ENCODE measurements around the gene ENDOV.

ENDOV gene

DNA sequence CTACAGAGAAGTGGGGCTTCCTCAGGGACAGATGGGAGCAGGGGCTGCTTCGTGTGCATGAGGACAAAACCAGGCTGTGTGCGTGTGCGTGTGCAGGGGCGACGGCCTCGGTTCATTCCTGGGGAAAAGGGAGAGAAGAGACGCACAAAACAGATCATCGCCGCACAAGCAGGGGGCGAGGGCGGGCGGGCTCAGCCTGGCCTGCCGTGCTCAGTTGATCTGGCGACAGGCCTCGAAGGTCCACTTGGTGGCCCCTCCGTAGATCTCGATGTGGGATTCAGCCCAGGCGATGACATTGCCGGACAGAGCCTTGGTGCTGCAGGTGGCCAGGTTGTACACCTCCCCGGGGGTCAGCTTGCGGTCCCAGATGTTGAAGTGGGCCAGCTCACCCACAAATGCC is 55.6 kb downstream of the ENDOV start:
- no peak for DNase-seq

DNA sequence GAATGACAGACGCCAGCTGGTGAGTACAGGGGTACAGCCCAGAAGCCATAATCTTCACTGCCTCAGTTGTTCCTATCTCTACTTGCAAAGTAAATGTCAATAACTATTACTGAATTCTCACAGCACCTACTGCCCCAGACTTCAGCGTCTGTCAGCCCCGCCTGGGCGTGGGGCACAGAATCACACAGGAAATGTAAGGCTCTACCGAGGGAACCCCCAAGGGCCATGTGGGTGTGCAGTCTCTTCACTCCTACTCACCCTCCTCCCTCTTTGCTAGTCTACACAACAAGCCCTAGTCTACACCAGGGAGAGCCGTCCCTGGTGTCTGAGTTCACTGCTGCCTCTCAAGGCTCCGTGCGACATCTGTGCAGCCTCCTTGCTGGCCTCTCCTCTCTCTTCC is 57.0 kb downstream of the ENDOV start:
- DNase-seq: no peak

DNA sequence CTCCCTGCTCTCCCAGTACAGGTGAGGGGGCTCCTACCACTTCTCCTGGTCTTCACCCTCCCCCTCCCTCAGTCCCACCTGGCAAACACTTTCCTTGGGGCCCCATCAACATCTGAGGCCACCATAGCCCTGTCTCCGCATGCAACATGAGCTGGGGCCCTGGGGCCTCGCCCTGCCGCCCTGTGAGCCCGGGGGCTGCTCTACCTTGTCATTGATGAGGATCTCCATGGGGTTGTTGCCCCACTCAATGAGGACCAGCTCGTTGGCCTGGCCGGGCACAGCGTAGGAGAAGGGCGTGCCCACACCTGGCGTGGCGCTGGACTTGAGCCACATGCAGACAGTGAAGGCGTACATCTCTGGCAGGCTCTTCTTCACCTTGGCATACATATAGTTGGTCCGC is 58.0 kb downstream of the ENDOV start:
- DNase-seq: no peak

DNA sequence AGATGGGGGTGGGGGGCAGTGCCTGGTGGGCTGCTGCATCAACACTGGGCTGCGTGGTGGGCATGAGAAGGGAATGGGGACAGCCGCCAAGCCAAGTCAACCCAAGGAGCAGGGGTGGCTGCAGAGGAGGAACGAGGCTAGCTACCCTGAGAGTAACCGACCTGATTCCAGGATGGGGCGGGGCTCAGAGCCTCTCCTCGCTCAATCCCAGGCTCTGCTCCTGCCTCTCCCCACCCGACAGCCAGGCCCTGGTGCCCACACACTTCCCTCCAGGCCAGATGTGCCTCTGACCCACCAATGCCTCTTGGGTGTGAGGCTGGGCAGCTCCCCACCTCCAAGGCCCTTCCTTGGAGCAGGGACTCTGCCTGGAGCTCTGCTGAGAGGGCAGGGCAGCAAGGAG is 58.7 kb downstream of the ENDOV start:
- DNase-seq: no peak

DNA sequence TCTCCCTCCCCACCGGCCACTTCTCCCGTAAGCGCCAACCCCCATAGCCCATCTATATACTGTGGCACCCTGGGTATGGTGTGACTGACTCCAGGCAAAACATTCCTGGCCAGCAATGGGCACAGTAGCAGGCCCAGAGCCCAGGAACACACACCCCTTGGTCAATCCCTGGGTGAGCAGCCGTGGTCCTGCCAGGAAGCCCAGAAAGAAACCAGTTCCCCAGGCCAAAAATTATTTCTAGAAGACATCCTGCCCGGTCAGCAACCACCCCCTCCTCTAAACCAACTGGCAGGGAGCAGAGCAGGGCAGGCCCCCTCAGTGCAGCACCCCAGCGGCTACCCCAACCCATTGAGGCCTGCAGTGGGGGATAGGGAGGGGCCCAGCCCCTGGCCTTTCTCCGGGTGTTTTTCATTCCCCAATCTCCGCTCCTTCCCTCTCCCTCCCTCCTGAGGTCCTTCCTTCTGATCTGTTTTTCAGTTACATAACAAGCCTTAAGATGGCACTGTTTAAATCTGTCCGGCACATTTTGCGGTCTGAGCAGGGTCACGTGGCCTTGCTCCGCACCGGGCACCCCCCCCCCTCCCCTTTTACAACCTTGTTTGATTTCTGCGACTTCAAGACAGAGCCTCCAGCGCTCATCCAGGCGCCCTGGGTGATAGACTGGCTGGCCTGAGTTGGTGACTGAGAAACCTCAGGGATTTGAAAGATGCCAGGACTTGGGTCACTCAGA is 59.4 kb downstream of the ENDOV start:
- DNase-seq: no peak

DNA sequence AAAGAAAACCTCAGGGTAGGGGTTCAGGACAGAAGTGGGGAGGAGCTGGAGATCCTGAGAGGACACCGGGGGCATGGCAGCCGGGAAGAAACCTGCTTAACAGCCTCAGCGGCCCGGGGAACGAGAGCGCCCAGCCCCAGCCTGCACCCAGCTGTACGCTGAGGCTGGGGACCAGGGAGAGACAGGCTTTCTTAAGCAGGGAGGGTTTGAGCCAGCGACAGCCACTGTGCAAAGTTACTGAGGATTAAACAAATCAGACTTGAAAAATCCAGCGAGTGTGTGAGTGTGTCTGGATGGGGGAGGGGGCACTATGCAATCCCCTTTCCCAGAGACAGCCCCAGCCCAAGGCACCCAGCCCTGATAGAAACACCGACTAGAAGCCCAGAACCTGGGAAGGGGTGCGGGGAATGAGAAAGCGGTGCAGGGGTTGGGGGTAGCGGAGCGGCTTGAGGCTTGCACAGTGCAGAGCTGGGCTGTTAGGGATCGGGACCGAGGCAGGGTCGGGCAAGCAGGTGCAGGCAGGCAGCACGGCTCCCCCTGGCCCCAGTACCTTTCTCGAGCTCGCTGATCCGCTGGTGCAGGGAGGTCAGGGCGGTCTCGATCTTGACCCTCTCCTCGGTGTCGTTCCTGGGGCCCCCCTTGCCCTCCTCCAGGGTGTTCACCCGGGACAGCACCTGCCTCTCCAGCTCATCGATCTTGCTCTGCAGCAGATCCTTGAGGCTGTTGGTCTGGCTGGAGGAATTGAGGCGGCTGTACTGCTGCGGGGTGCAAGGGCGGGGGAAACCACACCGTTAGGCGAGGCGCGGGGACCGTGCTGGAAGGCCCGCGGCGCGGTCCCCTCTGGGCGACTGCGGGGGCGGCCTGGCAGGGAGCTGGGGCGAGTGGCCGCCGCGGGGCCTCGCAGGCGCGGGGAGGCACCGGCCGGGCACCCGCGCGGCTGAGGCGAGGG is 60.3 kb downstream of the ENDOV start:
- DNase-seq: no peak

DNA sequence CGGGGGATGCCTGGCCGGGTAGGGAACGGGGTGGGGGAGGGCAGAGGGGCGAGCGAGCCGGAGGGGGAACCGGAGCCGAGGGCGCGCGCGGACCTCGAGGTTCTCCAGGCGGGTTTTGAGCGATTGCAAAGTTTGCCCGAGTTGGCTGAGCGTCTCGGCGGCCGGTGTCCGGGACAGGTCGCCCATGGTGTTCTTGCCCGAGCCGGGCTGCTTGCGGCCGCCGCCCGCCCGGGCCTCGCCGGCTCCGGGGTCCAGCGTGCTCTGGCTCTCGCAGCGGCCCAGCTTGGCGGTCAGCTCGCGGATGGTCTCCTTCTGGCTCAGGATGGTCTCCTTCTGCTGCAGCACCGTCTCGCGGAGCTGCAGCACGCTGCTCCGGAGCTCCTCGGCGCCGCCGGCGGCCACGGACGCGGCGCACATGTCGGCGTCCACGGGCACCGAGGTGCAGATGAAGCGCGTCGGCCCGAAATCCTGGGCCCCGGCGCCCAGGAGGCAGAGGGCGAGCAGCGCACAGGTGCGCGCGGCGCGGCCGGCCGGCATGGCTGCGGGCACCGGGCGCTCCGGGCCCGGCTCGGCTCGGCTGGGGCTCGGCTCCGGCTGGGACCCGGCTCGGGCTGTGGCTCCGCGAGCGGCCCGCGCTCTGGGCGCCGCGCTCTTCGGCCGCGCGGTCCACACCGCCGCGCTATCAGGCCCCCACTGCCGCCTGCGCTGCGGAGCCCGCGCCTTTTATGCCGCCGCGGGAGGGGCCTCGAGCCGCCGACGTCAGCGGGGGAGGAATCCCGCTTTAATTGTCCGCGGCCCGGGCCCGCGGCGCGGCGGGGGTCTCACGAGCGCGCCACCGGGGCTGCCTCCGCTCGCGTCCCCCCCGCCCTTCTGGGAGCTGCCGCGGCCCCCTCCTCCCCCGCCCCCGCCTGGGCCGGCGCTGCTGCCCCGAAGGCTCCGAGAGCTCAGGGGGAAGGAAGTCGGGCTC is 61.2 kb downstream of the ENDOV start, which contains the start of gene NPTX1:
Gene NPTX1 (minus strand): TSS at position 698 of the 967 bp plus-strand sequence. CDS start 161 bp downstream, at position 537.
- no peak for DNase-seq

DNA sequence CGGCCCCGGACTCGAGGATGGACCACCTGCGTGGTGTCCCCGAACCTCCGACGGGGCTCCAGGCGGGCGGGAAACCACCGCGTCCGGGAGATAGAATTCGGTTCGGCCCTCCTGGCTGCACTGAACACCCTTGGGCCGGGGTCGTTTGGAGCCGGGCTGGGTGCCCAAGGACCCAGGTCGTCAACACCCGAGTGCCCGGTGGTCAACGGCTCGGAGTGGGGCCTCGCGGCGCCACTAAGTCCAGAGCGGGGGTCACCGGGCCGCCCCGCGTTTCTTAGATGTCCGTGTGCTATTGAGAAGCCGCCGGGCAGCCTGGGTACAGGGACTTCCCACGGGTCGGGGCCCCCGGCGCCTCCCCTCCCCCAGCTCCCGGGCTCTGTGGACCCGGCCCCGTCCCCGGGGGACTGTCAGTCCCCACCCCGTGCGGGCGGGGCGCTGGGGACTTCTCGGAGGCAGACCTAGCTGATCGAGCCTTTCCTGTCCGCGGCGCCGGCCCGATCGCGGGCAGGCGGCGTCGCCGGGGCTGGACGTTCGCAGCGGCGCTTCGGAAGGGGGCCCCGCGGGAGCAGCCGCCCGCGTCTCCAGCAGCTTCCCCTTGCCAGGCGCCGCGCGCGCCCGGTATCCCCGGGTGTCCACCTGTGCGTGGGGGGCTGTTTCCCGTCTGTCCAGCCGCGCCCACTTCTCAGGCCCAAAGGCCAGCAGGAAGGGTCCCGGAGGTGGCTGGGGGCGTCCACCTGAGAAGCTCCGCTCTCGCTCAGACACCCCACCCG is 62.1 kb downstream of the ENDOV start:
- no peak for DNase-seq

DNA sequence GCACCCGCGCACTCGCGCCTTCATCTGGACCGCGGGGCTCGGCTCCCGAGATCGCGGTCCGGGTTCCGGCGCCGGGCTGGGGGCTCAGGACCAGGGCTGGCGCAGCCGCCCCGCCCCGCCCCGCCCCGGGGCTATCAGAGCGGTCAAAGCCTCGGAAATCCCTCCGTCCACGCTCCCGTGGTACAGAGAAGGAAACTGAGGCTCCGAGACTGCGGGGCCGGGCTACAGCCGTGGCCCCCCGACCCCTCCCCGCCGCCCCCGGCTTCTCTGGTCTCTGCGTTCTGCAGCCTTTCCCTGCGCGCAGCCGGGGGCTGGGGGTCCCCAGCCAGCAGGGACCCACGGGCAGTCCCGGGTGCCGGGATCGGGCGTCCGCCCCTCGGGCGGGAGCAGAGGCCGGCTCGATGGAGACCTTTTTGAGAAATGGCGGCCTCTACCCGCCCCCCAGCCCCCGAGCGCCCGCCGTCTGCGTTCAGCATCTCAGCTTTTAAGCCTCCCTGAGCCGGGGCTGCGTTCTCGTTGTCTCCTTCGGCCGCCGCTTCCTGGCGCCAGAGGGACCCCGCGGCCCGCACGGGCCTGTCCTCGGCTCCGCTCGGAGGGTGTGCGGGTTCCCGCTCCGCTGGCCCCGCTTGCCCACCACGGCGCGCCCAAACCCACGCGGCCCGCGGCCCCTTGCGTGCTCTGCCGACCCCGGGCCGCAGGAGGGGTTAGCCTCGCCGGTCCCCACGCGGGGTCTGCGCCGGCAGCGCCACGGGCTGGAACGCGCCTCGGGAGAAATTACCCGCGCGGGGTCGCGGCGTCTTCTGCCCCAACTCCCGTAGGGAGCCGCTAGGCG is 62.9 kb downstream of the ENDOV start:
- peak in 2 of 4 experiments; percentile 8 to 35 for DNase-seq

DNA sequence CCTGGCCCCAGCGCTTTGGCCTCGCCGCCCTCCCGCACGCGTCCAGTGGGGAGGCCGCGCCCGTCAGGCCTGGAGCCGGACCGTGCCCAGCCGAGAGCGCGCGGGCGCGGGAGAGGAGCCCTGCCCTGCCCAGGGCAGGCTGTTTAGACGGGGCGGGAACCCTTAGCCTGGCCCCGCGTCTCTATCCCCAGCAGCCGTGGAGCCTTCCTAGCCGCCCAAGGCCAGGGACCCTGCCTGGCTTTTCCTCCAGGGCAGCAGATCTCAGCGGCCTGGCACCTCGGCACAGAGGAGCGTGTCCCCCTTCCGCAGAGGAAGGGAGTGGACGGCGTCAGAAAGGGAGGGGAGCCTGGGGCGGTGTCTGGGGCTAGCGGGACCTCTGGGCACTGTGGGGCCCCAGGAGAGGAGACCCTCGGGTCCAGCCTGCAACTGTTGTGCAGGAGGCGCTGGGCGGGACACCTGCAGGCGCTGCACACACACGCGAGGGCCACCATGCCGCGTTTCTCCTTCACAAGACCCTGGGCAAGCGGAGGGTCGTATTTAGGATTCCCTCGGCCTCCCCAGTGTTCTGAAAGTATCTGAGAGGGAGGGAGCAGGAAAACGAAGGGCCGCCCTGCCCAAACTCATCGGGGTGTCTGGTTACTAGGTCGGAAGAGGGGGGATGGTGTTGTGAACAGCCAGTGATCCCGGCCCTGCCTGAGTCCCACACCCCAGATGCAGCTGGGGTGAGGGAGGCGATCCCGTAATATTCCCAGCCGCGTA is 63.7 kb downstream of the ENDOV start:
- no peak for DNase-seq

DNA sequence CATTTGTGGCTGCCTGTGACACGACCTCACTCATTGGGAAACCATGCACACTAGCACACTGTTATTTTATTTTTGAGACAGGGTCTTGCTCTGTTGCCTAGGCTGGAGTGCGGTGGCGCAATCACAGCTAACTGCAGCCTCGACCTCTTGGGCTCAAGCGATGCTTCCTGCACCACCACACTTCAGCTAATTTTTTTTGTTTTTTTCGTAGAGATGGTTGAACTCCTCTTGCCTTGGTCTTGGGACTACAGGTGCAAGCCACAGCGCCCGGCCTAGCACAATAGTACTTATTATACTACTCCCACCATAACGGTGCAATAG is 64.2 kb downstream of the ENDOV start:
- DNase-seq: no peak

DNA sequence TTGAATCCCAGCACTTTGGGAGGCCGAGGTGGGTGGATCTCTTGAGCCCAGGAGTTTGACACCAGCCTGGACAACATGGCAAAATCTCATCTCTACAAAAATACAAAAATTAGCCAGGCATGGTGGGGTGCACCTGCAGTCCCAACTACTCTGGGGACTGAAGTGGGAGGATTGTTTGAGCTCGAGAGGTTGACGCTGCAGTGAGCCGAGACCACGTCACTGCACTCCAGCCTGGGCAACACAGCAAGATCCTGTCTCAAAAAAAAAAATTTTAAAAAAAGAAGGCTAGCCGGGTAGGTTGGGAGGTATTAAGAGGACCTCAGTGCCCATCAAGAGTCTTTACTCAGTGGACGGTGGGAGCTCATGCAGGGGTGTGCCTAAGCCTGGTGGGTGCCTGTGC is 65.3 kb downstream of the ENDOV start:
- DNase-seq: no peak

DNA sequence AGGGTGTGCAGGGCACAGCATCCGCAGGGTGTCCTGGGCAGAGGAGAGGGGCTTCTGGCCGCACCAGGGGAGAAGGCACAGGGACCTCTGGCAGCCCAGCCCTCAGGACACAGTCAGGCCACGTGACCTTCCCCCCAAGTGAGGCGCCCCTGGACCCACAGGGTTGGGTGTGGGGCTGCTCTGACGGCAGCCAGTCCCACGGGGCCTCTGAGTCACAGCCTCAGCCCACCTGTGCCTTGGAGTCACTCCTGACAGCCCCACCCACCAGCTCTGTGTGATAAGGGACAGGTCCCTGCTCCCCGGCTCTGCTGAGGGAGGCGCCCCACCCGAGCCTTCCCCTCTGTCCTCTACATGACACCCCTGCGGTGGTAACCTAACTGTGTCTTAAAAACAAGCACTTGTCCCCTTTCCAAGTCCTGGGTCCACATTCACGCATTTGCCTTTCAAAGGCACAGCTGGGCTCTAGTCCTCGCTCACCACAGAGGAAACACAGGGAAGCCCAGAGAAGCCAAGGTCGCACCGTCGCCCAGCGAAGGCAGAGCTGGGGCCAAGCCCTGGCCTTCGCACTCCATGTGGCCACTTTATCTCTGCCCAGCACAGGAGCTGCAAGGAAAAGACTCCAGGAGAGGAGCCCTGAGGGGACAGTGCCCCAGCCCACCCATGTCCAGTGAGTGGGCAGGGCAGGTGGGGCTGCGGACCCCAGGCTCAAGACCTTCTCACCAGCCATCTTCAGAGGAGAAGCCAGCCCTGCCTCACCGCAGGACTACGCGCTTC is 66.5 kb downstream of the ENDOV start:
- DNase-seq: no peak

DNA sequence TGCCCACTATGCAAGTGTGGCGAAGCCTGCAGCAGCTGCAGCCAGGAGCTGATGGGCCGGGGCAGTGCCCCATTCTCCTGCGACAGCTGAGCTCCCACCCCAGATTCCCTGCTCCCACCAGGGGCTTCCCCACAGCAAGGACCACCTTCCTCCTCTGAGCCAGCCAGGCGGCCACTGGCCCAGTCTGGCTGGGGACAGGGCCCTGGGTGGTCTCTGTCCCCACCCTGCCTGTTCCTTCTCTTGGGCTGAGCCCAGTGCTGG is 67.0 kb downstream of the ENDOV start:
- DNase-seq: no peak

DNA sequence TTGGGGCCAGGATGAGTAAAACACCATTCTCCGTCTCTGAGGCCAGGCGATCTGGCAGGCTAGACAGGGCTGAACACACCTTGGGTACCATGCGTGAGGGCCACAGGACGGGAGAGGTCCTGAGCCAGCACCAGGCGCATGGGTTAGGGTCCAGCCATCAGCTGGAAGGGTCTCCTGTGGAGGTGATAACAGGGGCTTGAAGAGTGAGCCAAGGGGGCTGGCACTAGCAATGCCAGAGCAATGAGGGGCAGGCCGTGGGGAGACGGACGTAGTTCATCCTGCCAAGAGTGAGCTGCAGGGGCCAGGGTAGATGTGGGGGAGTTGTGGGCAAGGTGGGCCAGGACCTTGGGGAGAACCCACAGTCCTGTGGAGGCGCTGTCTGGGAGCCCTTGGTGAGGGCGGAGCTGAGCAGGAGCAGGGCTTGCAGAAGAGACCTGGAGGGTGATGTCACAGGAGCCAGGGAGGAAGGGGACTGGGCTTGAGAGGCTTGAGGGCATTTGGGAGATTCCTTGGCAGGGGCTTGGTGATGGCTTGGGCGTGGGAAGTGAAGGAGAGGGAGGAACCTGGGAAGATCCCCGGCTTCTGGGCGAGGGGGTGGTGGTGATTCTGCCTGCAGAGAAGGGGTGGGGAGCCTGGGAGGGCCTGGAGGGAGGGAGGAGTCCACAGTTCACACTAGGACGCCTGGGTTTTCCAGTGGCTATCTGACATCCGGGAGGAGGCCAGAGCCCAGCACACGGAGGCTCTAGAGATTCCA is 67.8 kb downstream of the ENDOV start:
- no peak for DNase-seq

DNA sequence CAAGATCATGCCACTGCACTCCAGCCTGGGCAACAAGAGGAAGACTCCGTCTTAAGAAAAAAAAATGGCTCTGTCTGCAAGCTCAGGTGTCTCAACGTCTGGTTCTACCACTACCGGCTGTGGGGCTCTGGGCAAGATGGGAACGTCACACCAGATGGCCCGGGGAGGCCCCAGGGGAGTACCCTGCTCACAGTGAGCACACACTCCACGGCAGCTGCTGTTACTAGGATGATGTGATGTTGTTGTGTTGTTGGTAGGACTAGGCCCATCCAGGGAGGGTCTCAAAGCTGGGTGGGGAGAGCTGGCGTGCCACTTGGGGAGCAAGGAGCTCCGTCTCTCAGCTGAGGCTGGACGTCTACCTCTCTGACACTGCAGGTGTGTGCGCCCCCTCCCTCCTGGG is 70.9 kb downstream of the ENDOV start:
- DNase-seq: no peak

DNA sequence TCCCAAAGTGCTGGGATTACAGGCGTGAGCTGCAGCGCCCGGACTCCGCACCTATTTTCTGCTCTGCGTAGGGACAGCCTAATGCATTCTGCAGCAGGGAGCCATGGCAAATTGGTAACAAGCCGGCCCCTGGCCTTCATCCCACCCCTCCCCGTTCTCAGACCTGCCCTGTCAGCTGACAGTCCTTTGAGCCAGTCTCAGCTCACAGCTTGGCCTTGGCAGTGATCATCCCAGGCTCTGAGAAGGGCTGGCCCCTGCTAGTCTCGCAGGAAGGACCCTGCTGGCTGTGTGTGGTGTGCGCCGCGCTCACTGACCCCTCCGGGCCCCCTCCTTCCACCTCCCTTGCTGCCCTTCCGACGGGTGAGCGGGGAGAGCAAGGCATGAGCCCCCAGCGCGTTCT is 71.7 kb downstream of the ENDOV start:
- DNase-seq: no peak

DNA sequence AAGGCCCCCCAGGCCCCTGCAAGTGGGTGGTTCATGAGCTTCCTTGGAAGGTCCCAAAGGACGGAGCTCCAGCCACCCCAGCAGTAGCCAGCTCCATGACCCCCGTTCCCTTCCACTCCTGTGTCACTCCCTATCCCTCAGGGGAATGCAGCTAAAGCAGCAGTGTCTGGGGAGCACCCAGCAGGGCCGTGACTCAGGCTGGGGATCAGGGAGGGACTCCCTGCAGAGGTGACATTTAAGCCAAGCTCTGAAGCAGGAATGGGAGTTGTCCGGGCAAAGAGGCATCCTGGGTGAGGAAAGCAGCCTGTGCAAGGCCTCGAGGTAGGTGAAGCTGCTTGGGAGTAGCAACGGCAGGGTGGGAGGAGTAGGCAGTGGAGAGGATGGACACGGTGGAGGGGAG is 72.5 kb downstream of the ENDOV start:
- no peak for DNase-seq
